ENCODE measurements around the gene TRAPPC11.

GRCh38 chr4:183611210-183611830, 47.8 kb upstream of the TRAPPC11 start:
- TF ChIP-seq, protein P1, sequence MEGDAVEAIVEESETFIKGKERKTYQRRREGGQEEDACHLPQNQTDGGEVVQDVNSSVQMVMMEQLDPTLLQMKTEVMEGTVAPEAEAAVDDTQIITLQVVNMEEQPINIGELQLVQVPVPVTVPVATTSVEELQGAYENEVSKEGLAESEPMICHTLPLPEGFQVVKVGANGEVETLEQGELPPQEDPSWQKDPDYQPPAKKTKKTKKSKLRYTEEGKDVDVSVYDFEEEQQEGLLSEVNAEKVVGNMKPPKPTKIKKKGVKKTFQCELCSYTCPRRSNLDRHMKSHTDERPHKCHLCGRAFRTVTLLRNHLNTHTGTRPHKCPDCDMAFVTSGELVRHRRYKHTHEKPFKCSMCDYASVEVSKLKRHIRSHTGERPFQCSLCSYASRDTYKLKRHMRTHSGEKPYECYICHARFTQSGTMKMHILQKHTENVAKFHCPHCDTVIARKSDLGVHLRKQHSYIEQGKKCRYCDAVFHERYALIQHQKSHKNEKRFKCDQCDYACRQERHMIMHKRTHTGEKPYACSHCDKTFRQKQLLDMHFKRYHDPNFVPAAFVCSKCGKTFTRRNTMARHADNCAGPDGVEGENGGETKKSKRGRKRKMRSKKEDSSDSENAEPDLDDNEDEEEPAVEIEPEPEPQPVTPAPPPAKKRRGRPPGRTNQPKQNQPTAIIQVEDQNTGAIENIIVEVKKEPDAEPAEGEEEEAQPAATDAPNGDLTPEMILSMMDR (IDR thresholded peaks at IDR 0.05) = no peak
- no peak for TF ChIP-seq POLR2A (IDR thresholded peaks at IDR 0.05)
